HG03135 (cell line): Measurements from ENCODE around the gene WDFY4.

ENCODE experiments used
- ATAC-seq: cut with Tn5 transposase; IDR thresholded peaks from one replicate; pipeline ENCODE4 v1.9.1; 2021; ENCODE audit warnings: mild to moderate bottlenecking, moderate library complexity; ENCODE audit not compliant: unreplicated experiment

WDFY4 gene

GRCh38 chr10:48789486-48790456, 105.1 kb downstream of the WDFY4 start:
- no peak for ATAC-seq

GRCh38 chr10:48790457-48791044, 105.9 kb downstream of the WDFY4 start:
- no peak for ATAC-seq

- ATAC-seq, result no peak
Measured at GRCh38 chr10:48791267-48791928, 106.7 kb downstream of the WDFY4 start.

GRCh38 chr10:48792121-48792520, 107.4 kb downstream of the WDFY4 start:
- ATAC-seq, result no peak

GRCh38 chr10:48792687-48793096, 108.0 kb downstream of the WDFY4 start:
- ATAC-seq, result no peak

- ATAC-seq, result no peak
Measured at GRCh38 chr10:48794074-48794473, 109.4 kb downstream of the WDFY4 start.

GRCh38 chr10:48796713-48797245, 112.1 kb downstream of the WDFY4 start:
- ATAC-seq, result no peak

GRCh38 chr10:48797830-48798229, 113.2 kb downstream of the WDFY4 start:
- ATAC-seq, result no peak

GRCh38 chr10:48798481-48799254, 114.0 kb downstream of the WDFY4 start:
- no peak for ATAC-seq

- ATAC-seq, result no peak
Measured at GRCh38 chr10:48799341-48800006, 114.8 kb downstream of the WDFY4 start.

- ATAC-seq, result no peak
Measured at GRCh38 chr10:48800007-48800675, 115.5 kb downstream of the WDFY4 start.

GRCh38 chr10:48801001-48801421, 116.3 kb downstream of the WDFY4 start:
- ATAC-seq, result no peak

- peak; percentile 88 for ATAC-seq
Measured at GRCh38 chr10:48802611-48803071, 118.0 kb downstream of the WDFY4 start.

GRCh38 chr10:48803801-48804584, 119.3 kb downstream of the WDFY4 start:
- ATAC-seq, result no peak

GRCh38 chr10:48804740-48805182, 120.1 kb downstream of the WDFY4 start:
- no peak for ATAC-seq

- no peak for ATAC-seq
Measured at GRCh38 chr10:48805411-48805810, 120.7 kb downstream of the WDFY4 start.

- no peak for ATAC-seq
Measured at GRCh38 chr10:48805848-48806247, 121.2 kb downstream of the WDFY4 start.

- no peak for ATAC-seq
Measured at GRCh38 chr10:48806342-48806741, 121.7 kb downstream of the WDFY4 start.
